Transverse colon (tissue), 4 donors: Measurements from ENCODE around the gene PRKCA.

Source experiments
- CTCF ChIP-seq, 5 experiments: fragments of 200-600 bp in 3 of 5; fragments of 450-650 bp in 2 of 5; sonication (generic) in 3 of 5; IDR thresholded peaks; 1 replicate in 2 of 5; 2 replicates in 3 of 5; pipeline ENCODE4 v1.5.1; 2016 to 2017; ENCODE audit warnings: antibody characterized with exemption in 5 of 5, inconsistent platforms in 3 of 5, mild to moderate bottlenecking in 2 of 5, moderate library complexity in 1 of 5
- EP300 ChIP-seq: sonication (generic); formaldehyde crosslinking; IDR thresholded peaks from one replicate; pipeline ENCODE4 v1.6.1; 2017; ENCODE audit warnings: antibody characterized with exemption, low read depth
- POLR2A ChIP-seq: fragments of 450-650 bp; IDR thresholded peaks from one replicate; pipeline ENCODE4 v1.6.1; 2016; ENCODE audit warnings: antibody characterized with exemption, mild to moderate bottlenecking, moderate library complexity
- POLR2AphosphoS5 ChIP-seq, 3 donors: sonication (generic); formaldehyde crosslinking; IDR thresholded peaks; one replicate each; pipeline ENCODE4 v1.6.1; 2016; ENCODE audit warnings: antibody characterized with exemption in 3 of 3

GRCh38 chr17:66678061-66678460 is 375.6 kb downstream of the PRKCA start:
- no peak for TF ChIP-seq CTCF (IDR thresholded peaks at IDR 0.05)
- no peak for TF ChIP-seq POLR2AphosphoS5 (IDR thresholded peaks at IDR 0.05)
- no peak for TF ChIP-seq EP300
- no peak for TF ChIP-seq POLR2A
